Ascending aorta (tissue), 2 donors: ENCODE results near the gene PRSS8. TPM values are rescaled to one million over a fixed set of nuclear protein-coding genes. Genes with fewer than 3 reads are reported as not detected.

ENCODE experiments used
- DNase-seq, 2 donors: peaks; one replicate each; pipeline ENCODE4 v3.0.0-alpha.2; 2019; ENCODE audit warnings: low spot score in 2 of 2
- H3K27ac ChIP-seq, 2 donors: fragments of 200-600 bp; sonication (generic); one replicate each; pipeline ENCODE4 v1.5.1; 2016 to 2017; ENCODE audit warnings: mild to moderate bottlenecking in 1 of 2
- H3K27me3 ChIP-seq: fragments of 200-600 bp; sonication (generic); one replicate; pipeline ENCODE4 v1.5.1; 2017
- H3K36me3 ChIP-seq, 2 donors: fragments of 200-600 bp; sonication (generic); one replicate each; pipeline ENCODE4 v1.5.1; 2016
- H3K4me1 ChIP-seq, 2 donors: fragments of 200-600 bp; sonication (generic); one replicate each; pipeline ENCODE4 v1.5.1; 2016 to 2017; ENCODE audit warnings: mild to moderate bottlenecking in 1 of 2
- H3K4me3 ChIP-seq, 2 donors: fragments of 200-600 bp; sonication (generic); one replicate each; pipeline ENCODE4 v1.5.1; 2016 to 2017; ENCODE audit warnings: mild to moderate bottlenecking in 1 of 2
- H3K9me3 ChIP-seq, 2 donors: fragments of 200-600 bp; sonication (generic); one replicate each; pipeline ENCODE4 v1.5.1; 2016
- intact Hi-C: fragments of 100-400 bp; cut with DNase I; formaldehyde crosslinking; loops from one replicate; pipeline ENCODE4 v1.15.1; 2023
- total RNA-seq: library from RNA; depleted of rRNA; stranded (reverse); fragments of >200 nt; gene quantifications from one replicate; pipeline ENCODE4 v1.1.0, GENCODE V29; 2016
- TF ChIP-seq, protein P1 (sequence below), 3 experiments: fragments of 200-600 bp in 2 of 3; fragments of 450-650 bp in 1 of 3; sonication (generic) in 2 of 3; IDR thresholded peaks; one replicate each; pipeline ENCODE4 v1.5.1; 2016 to 2019; ENCODE audit warnings: antibody characterized with exemption in 3 of 3, mild to moderate bottlenecking in 1 of 3, moderate library complexity in 1 of 3

Gene PRSS8
- total RNA-seq, 1 donor from 2014 or later, result not detected

DNA sequence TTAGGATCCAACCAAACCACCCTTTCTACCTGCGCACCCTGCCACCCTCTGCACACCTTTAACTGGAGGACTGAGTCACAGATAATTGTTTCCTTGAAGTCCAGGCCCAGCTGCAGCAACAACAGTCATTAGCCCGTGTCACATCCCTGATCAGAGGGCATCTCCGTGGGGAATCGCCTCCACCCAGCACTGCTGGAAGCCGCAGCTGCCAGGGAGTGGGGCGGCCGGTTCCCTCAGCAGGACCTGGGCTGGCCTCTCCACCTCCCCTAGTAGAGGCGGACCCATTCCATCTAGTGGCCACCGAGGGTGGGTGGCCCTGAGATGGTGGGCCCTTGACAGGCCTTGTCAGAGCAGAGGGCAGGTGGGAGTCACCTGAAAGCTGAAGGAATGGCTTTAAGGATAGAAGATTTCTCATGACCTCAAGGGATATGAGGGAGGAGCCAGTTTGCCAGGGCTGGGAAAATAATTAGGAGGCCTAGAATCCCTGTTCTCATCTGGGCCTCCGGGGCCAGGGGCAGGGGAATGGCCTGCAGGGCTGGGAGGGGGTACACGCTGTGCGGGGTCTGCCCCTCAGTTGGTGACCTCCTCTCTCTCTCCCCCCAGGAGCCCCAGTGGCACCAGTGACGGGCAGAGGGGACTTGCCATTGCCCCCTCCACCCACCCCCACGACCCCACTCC lies 53.0 kb downstream of the PRSS8 start:
- H3K4me3 ChIP-seq, result no peak overlapping the region
- no peak for DNase-seq
- no peaks in the 10 kb centered on the region for H3K9me3 ChIP-seq
- TF ChIP-seq, protein P1, sequence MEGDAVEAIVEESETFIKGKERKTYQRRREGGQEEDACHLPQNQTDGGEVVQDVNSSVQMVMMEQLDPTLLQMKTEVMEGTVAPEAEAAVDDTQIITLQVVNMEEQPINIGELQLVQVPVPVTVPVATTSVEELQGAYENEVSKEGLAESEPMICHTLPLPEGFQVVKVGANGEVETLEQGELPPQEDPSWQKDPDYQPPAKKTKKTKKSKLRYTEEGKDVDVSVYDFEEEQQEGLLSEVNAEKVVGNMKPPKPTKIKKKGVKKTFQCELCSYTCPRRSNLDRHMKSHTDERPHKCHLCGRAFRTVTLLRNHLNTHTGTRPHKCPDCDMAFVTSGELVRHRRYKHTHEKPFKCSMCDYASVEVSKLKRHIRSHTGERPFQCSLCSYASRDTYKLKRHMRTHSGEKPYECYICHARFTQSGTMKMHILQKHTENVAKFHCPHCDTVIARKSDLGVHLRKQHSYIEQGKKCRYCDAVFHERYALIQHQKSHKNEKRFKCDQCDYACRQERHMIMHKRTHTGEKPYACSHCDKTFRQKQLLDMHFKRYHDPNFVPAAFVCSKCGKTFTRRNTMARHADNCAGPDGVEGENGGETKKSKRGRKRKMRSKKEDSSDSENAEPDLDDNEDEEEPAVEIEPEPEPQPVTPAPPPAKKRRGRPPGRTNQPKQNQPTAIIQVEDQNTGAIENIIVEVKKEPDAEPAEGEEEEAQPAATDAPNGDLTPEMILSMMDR (IDR thresholded peaks at IDR 0.05), result no peak
- H3K4me1 ChIP-seq, result no peaks in the 10 kb centered on the region
- H3K27ac ChIP-seq, result no peak overlapping the region
- intact Hi-C loops, result no loop called here
- peaks cover 75 to 89% of the 10 kb centered on the region in 2 donors for H3K36me3 ChIP-seq
- no peaks in the 10 kb centered on the region for H3K27me3 ChIP-seq

Other genes with a start within 250 kb of the PRSS8 start
- 46.2 TPM for gene BCL7C, start 241.7 kb downstream of the PRSS8 start, total RNA-seq
- 0.21 TPM for gene CTF1, start 239.1 kb downstream of the PRSS8 start, total RNA-seq
- 66.9 TPM for gene FBXL19, start 212.2 kb downstream of the PRSS8 start, total RNA-seq
- gene ORAI3, start 186.7 kb downstream of the PRSS8 start, total RNA-seq, result 39.0 TPM
- gene SETD1A, start 178.0 kb downstream of the PRSS8 start, total RNA-seq, result 8.3 TPM
- gene HSD3B7, start 150.5 kb downstream of the PRSS8 start, total RNA-seq, result 35.2 TPM
- 2.0 TPM for gene STX1B, start 125.1 kb downstream of the PRSS8 start, total RNA-seq
- gene STX4, start 102.2 kb downstream of the PRSS8 start, total RNA-seq, result 79.1 TPM
- 12.2 TPM for gene ZNF668, start 61.5 kb downstream of the PRSS8 start, total RNA-seq
- 11.6 TPM for gene ZNF646, start 61.3 kb downstream of the PRSS8 start, total RNA-seq
- gene PRSS53, start 46.8 kb downstream of the PRSS8 start, total RNA-seq, result 7.5 TPM
- 227 TPM for gene VKORC1, start 40.9 kb downstream of the PRSS8 start, total RNA-seq
- 85.8 TPM for gene BCKDK, start 27.3 kb downstream of the PRSS8 start, total RNA-seq
- gene KAT8, start 18.1 kb downstream of the PRSS8 start, total RNA-seq, result 113 TPM
- 1.4 TPM for gene PRSS36, start 14.3 kb upstream of the PRSS8 start, total RNA-seq
- 166 TPM for gene FUS, start 44.4 kb upstream of the PRSS8 start, total RNA-seq
- 21.1 TPM for gene PYCARD, start 67.0 kb upstream of the PRSS8 start, total RNA-seq
- not detected for gene TRIM72, start 78.4 kb upstream of the PRSS8 start, total RNA-seq
- gene PYDC1, start 81.4 kb upstream of the PRSS8 start, total RNA-seq, result not detected
- gene ITGAM, start 124.2 kb upstream of the PRSS8 start, total RNA-seq, result 19.1 TPM
- 3.6 TPM for gene ITGAX, start 219.4 kb upstream of the PRSS8 start, total RNA-seq